Suprapubic skin (tissue), 4 donors: ENCODE data around the gene TMEM192. TPM values are rescaled to one million over a fixed set of nuclear protein-coding genes. Genes with fewer than 3 reads are reported as not detected.

Source experiments
- DNase-seq, 2 donors: peaks; one replicate each; pipeline ENCODE4 v3.0.0-alpha.2; 2019; ENCODE audit warnings: low spot score in 2 of 2
- H3K27ac ChIP-seq: fragments of 200-600 bp; sonication (generic); one replicate; pipeline ENCODE4 v1.5.1; 2019
- H3K27me3 ChIP-seq: fragments of 200-600 bp; sonication (generic); one replicate; pipeline ENCODE4 v1.5.1; 2019
- H3K36me3 ChIP-seq: fragments of 200-600 bp; sonication (generic); one replicate; pipeline ENCODE4 v1.5.1; 2019
- H3K4me1 ChIP-seq: fragments of 200-600 bp; sonication (generic); one replicate; pipeline ENCODE4 v1.5.1; 2019
- H3K4me3 ChIP-seq: fragments of 200-600 bp; sonication (generic); one replicate; pipeline ENCODE4 v1.5.1; 2019; ENCODE audit warnings: mild to moderate bottlenecking
- H3K9me3 ChIP-seq: fragments of 200-600 bp; sonication (generic); one replicate; pipeline ENCODE4 v1.5.1; 2019
- CTCF ChIP-seq, 2 donors: fragments of 200-600 bp in 1 of 2; fragments of 450-650 bp in 1 of 2; sonication (generic) in 1 of 2; IDR thresholded peaks; one replicate each; pipeline ENCODE4 v1.5.1; 2016 to 2019; ENCODE audit warnings: antibody characterized with exemption in 2 of 2, mild to moderate bottlenecking in 1 of 2, moderate library complexity in 1 of 2
- EP300 ChIP-seq: sonication (generic); formaldehyde crosslinking; IDR thresholded peaks from one replicate; pipeline ENCODE4 v1.6.1; 2017; ENCODE audit warnings: antibody characterized with exemption
- POLR2A ChIP-seq, 2 donors: fragments of 450-650 bp; IDR thresholded peaks; one replicate each; pipeline ENCODE4 v1.6.1; 2017; ENCODE audit warnings: antibody characterized with exemption in 2 of 2, mild to moderate bottlenecking in 2 of 2, moderate library complexity in 2 of 2
- POLR2AphosphoS5 ChIP-seq, 3 donors: sonication (generic); formaldehyde crosslinking; IDR thresholded peaks; one replicate each; pipeline ENCODE4 v1.6.1; 2017; ENCODE audit warnings: antibody characterized with exemption in 3 of 3
- WGBS: methylation state at CpG from one replicate; pipeline ENCODE4 v1.1.5; 2018; 5-methylcytosine and 5-hydroxymethylcytosine counted together
- total RNA-seq, 4 donors: library from RNA; depleted of rRNA; stranded (reverse); fragments of >200 nt; gene quantifications; one replicate each; pipeline ENCODE4 v1.1.0, GENCODE V29; 2016

Gene TMEM192
- total RNA-seq, 4 donors from 2014 or later: 7.0 to 10.9 (median 10.0) TPM

- no peak for DNase-seq
- peaks cover 3% of the 10 kb centered on the region for H3K4me1 ChIP-seq
- H3K36me3 ChIP-seq: no peaks in the 10 kb centered on the region
- no peak overlapping the region for H3K4me3 ChIP-seq
- no peak overlapping the region for H3K27ac ChIP-seq
- TF ChIP-seq EP300 (no peak), CTCF (IDR thresholded peaks at IDR 0.05) (no peak), POLR2A (IDR thresholded peaks at IDR 0.05) (no peak), POLR2AphosphoS5 (IDR thresholded peaks at IDR 0.05) (no peak)
- H3K27me3 ChIP-seq: peaks cover 4% of the 10 kb centered on the region
- H3K9me3 ChIP-seq: no peaks in the 10 kb centered on the region
Measured at GRCh38 chr4:165151734-165152133, 39.1 kb upstream of the TMEM192 start.

- Histone ChIP-seq H3K36me3 (no peaks in the 10 kb centered on the region), H3K4me3 (no peak overlapping the region), H3K27me3 (peaks cover 4% of the 10 kb centered on the region), H3K4me1 (peaks cover 3% of the 10 kb centered on the region), H3K9me3 (no peaks in the 10 kb centered on the region), H3K27ac (no peak overlapping the region)
- DNase-seq: no peak
- WGBS: 90% methylated on average over 3 of the region's 3 CpGs
- TF ChIP-seq EP300 (no peak), CTCF (IDR thresholded peaks at IDR 0.05) (no peak), POLR2A (IDR thresholded peaks at IDR 0.05) (no peak), POLR2AphosphoS5 (IDR thresholded peaks at IDR 0.05) (no peak)
Measured at GRCh38 chr4:165150545-165150944, 37.9 kb upstream of the TMEM192 start.

- Histone ChIP-seq H3K9me3 (no peaks in the 10 kb centered on the region), H3K4me3 (no peak overlapping the region), H3K4me1 (no peaks in the 10 kb centered on the region), H3K27me3 (no peaks in the 10 kb centered on the region), H3K27ac (no peak overlapping the region), H3K36me3 (no peaks in the 10 kb centered on the region)
- DNase-seq: no peak
- TF ChIP-seq POLR2A (IDR thresholded peaks at IDR 0.05) (no peak), EP300 (no peak), CTCF (IDR thresholded peaks at IDR 0.05) (no peak), POLR2AphosphoS5 (IDR thresholded peaks at IDR 0.05) (no peak)
- 84% methylated on average over 3 of the region's 3 CpGs for WGBS
Measured at GRCh38 chr4:165138843-165139242, 26.2 kb upstream of the TMEM192 start.

GRCh38 chr4:165137205-165137604 lies 24.5 kb upstream of the TMEM192 start:
- no peaks in the 10 kb centered on the region for H3K4me1 ChIP-seq
- TF ChIP-seq POLR2AphosphoS5 (IDR thresholded peaks at IDR 0.05) (no peak), CTCF (IDR thresholded peaks at IDR 0.05) (no peak), POLR2A (IDR thresholded peaks at IDR 0.05) (no peak), EP300 (no peak)
- no peaks in the 10 kb centered on the region for H3K36me3 ChIP-seq

GRCh38 chr4:165136529-165136928 lies 23.9 kb upstream of the TMEM192 start:
- Histone ChIP-seq H3K36me3 (no peaks in the 10 kb centered on the region), H3K4me1 (no peaks in the 10 kb centered on the region), H3K27ac (no peak overlapping the region), H3K27me3 (no peaks in the 10 kb centered on the region), H3K9me3 (no peaks in the 10 kb centered on the region), H3K4me3 (no peak overlapping the region)
- 89% methylated on average over 4 of the region's 4 CpGs for WGBS
- TF ChIP-seq CTCF (IDR thresholded peaks at IDR 0.05) (no peak), POLR2A (IDR thresholded peaks at IDR 0.05) (no peak), EP300 (no peak), POLR2AphosphoS5 (IDR thresholded peaks at IDR 0.05) (no peak)
- no peak for DNase-seq

More at GRCh38 chr4:165137205-165137604, 24.5 kb upstream of the TMEM192 start:
- Histone ChIP-seq H3K27me3 (no peaks in the 10 kb centered on the region), H3K27ac (no peak overlapping the region), H3K9me3 (no peaks in the 10 kb centered on the region), H3K4me3 (no peak overlapping the region)
- DNase-seq: no peak
